Endothelial cell of umbilical vein (primary cell): ENCODE measurements around the gene PRKAR2B. TPM values are rescaled to one million over a fixed set of nuclear protein-coding genes. Genes with fewer than 3 reads are reported as not detected.

Experiments used
- BruUV-seq: library from RNA; stranded (reverse); fragments of 400-500 nt; replicated peaks from 2 replicates; lab custom pipeline; 2021; lab: Mats Ljungman, UMichigan
- CTCF ChIA-PET: fragments of 300-600, 350-600 bp; sonication (Branson Sonifier 250); formaldehyde crosslinking; loops from one replicate; lab custom pipeline; 2021; ENCODE audit warnings: antibody characterized with exemption, inconsistent platforms; lab: Charles Lee
- POLR2A ChIA-PET: fragments of 300-600, 350-600 bp; sonication (Branson Sonifier 250); formaldehyde crosslinking; loops from one replicate; lab custom pipeline; 2021; ENCODE audit warnings: antibody characterized with exemption, inconsistent platforms; lab: Charles Lee
- DNase-seq: peaks from one replicate; pipeline ENCODE4 v3.0.0-alpha.2; 2011; ENCODE audit warnings: low read depth, low spot score
- FAIRE-seq: peaks from 2 replicates; lab custom pipeline; 2011; peaks lifted over from hg19 to GRCh38; lab: Jason Lieb, UNC
- H2AFZ ChIP-seq: 2 replicates; pipeline ENCODE4 v1.6.0; 2012; ENCODE audit warnings: low read depth, low read length, control low read depth, inconsistent platforms
- H3K27ac ChIP-seq: 2 replicates; pipeline ENCODE4 v1.5.1; 2011; ENCODE audit warnings: low read depth, mild to moderate bottlenecking, control low read depth, low read length, moderate library complexity; ENCODE audit not compliant: insufficient read depth
- H3K27me3 ChIP-seq, 2 experiments: 2 replicates each; pipeline versions ENCODE4 v1.6.0 to v1.6.1; 2011; ENCODE audit warnings: low read length in 2 of 2, mixed read lengths in 1 of 2; ENCODE audit not compliant: control insufficient read depth in 2 of 2, insufficient read depth in 2 of 2
- H3K36me3 ChIP-seq, 2 experiments: 2 replicates in 1 of 2; 3 replicates in 1 of 2; pipeline ENCODE4 v1.5.1; 2011; ENCODE audit warnings: low read length in 2 of 2, mild to moderate bottlenecking in 1 of 2, moderate library complexity in 1 of 2; ENCODE audit not compliant: control insufficient read depth in 2 of 2, insufficient read depth in 2 of 2; ENCODE audit errors: extremely low read depth in 1 of 2
- H3K4me1 ChIP-seq: 3 replicates; pipeline ENCODE4 v1.5.1; 2011; ENCODE audit warnings: mild to moderate bottlenecking, low read length; ENCODE audit not compliant: control insufficient read depth, insufficient read depth; ENCODE audit errors: extremely low read depth
- H3K4me2 ChIP-seq: 2 replicates; pipeline ENCODE4 v1.6.1; 2011; ENCODE audit warnings: low read length, control low read depth, mixed read lengths; ENCODE audit not compliant: insufficient read depth
- H3K4me3 ChIP-seq, 3 experiments: fragments of 200-600 bp in 1 of 3; sonication (generic), shearing (Covaris generic) in 1 of 3; replicated peaks in 1 of 3; 2 replicates each; pipeline ENCODE4 v1.5.1; 2011 to 2016; ENCODE audit warnings: control low read depth in 3 of 3, low read length in 3 of 3, mild to moderate bottlenecking in 2 of 3, inconsistent platforms in 1 of 3, low read depth in 1 of 3, moderate library complexity in 1 of 3; ENCODE audit not compliant: insufficient read depth in 1 of 3
- H3K79me2 ChIP-seq: 2 replicates; pipeline ENCODE4 v1.6.0; 2012; ENCODE audit warnings: low read length, inconsistent platforms; ENCODE audit not compliant: control insufficient read depth, insufficient read depth
- H3K9ac ChIP-seq: replicated peaks from 2 replicates; pipeline ENCODE3; 2011; ENCODE audit warnings: low read length, control low read depth; ENCODE audit not compliant: insufficient read depth; ENCODE audit errors: extremely low read depth
- H3K9me1 ChIP-seq: replicated peaks from 3 replicates; pipeline ENCODE4 v1.6.0; 2011; ENCODE audit warnings: mild to moderate bottlenecking, low read length; ENCODE audit not compliant: control insufficient read depth, insufficient read depth; ENCODE audit errors: extremely low read depth
- H3K9me3 ChIP-seq: replicated peaks from 2 replicates; pipeline ENCODE4 v1.5.1; 2012; ENCODE audit warnings: low read length, inconsistent platforms; ENCODE audit not compliant: control insufficient read depth, insufficient read depth
- H4K20me1 ChIP-seq: replicated peaks from 2 replicates; pipeline ENCODE3; 2011; ENCODE audit warnings: mild to moderate bottlenecking, low read length; ENCODE audit not compliant: control insufficient read depth, insufficient read depth; ENCODE audit errors: extremely low read depth
- EZH2 ChIP-seq: IDR thresholded peaks from 2 replicates; pipeline ENCODE4 v1.6.1; 2012; ENCODE audit warnings: borderline replicate concordance, low read depth, mild to moderate bottlenecking, moderate library complexity, low read length, inconsistent platforms; ENCODE audit not compliant: severe bottlenecking
- FOS ChIP-seq: IDR thresholded peaks from 2 replicates; pipeline ENCODE4 v1.6.1; 2011; ENCODE audit warnings: mild to moderate bottlenecking, low read length, moderate library complexity, borderline replicate concordance; ENCODE audit not compliant: insufficient read depth
- GATA2 ChIP-seq: IDR thresholded peaks from 2 replicates; pipeline ENCODE4 v1.7.0; 2011; ENCODE audit warnings: low read depth, mild to moderate bottlenecking, moderate library complexity, mixed read lengths, low read length; ENCODE audit not compliant: insufficient read length, insufficient read depth
- JUN ChIP-seq: IDR thresholded peaks from 2 replicates; pipeline ENCODE4 v1.6.1; 2011; ENCODE audit warnings: borderline replicate concordance, low read depth; ENCODE audit not compliant: insufficient read length, insufficient read depth
- MYC ChIP-seq: IDR thresholded peaks from one replicate; pipeline ENCODE4 v1.6.1; 2011; ENCODE audit warnings: mild to moderate bottlenecking, low read depth, low read length
- POLR2A ChIP-seq: IDR thresholded peaks from 2 replicates; pipeline ENCODE4 v1.6.1; 2012; ENCODE audit warnings: low read depth, mild to moderate bottlenecking, control low read depth, low read length
- POLR2AphosphoS5 ChIP-seq: IDR thresholded peaks from 2 replicates; pipeline ENCODE4 v1.6.1; 2012; ENCODE audit warnings: low read depth, mild to moderate bottlenecking, control low read depth, low read length, moderate library complexity; ENCODE audit not compliant: insufficient read depth
- dilution Hi-C: fragments of 300-500 bp; cut with MboI; formaldehyde crosslinking; loops from one replicate; pipeline ENCODE4 v1.15.0; 2019; ENCODE audit warnings: low sequenced_read_pairs; ENCODE audit not compliant: extremely low pct_ligation_motif_present
- intact Hi-C: fragments of 100-400 bp; cut with micrococcal nuclease; formaldehyde crosslinking; loops from one replicate; pipeline ENCODE4 v1.10.0; 2022
- polyA plus RNA-seq, 4 experiments: library from polyadenylated mRNA; depleted of rRNA in 3 of 4; stranded (reverse) in 3 of 4; unstranded in 1 of 4; fragments of >200 nt; gene quantifications; 2 replicates each; pipeline versions ENCODE4 v1.2.1 to v1.2.3, GENCODE V29; 2011 to 2012; ENCODE audit warnings: missing spikeins in 1 of 4
- total RNA-seq: library from RNA; stranded (reverse); gene quantifications from 2 replicates; pipeline ENCODE4 v1.2.3, GENCODE V29; 2021
- TF ChIP-seq, protein P1 (sequence below), 2 donors: IDR thresholded peaks; 1 replicate in 1 of 2; 2 replicates in 1 of 2; pipeline ENCODE4 v1.5.1; 2011; ENCODE audit warnings: low read length in 2 of 2, mild to moderate bottlenecking in 2 of 2, moderate library complexity in 2 of 2, control low read depth in 1 of 2, inconsistent platforms in 1 of 2, low read depth in 1 of 2; ENCODE audit not compliant: insufficient read depth in 1 of 2; ENCODE audit errors: extremely low read depth in 1 of 2
- TF ChIP-seq, protein P2 (sequence below): IDR thresholded peaks from 2 replicates; pipeline ENCODE4 v1.6.1; 2011; ENCODE audit not compliant: insufficient read depth, insufficient read length

Gene PRKAR2B
- total and polyA plus RNA-seq, 2 donors (not counting 3 experiments of a cell fraction or from before 2014, with no cell fraction given), result 10.7 to 39.8 TPM

DNA sequence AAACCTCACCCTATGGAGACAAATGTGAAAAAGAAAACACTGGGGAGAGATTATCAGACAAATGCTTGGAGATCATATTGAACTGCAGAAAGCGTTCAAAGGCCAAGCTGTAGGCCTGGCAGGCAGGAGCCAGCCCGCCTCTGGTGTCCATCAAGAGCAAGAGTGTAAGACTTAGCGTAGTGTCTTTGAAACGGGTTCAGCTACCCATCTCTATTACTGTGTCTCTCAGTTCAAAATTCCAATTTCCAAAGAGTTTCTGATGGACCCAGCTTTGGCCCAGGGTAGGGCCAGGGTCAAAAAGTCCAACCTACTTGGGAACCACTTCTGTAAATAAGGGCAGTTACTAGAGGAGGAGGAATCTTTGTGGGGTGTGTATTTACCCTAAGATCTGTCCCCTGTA, 78.9 kb downstream of the PRKAR2B start:
- Histone ChIP-seq H3K4me2 (no peak overlapping the region), H3K9me3 (no peaks in the 10 kb centered on the region), H3K4me1 (peaks cover 3% of the 10 kb centered on the region), H3K9ac (no peak overlapping the region), H3K9me1 (no peaks in the 10 kb centered on the region), H3K36me3 (no peaks in the 10 kb centered on the region), H3K4me3 (no peak overlapping the region), H3K27ac (no peak overlapping the region), H2AFZ (no peak overlapping the region), H3K27me3 (no peaks in the 10 kb centered on the region), H4K20me1 (no peaks in the 10 kb centered on the region), H3K79me2 (peaks cover 9% of the 10 kb centered on the region)
- DNase-seq, result no peak
- TF ChIP-seq GATA2 (no peak), MYC (no peak), EZH2 (no peak)
- TF ChIP-seq, protein P1, sequence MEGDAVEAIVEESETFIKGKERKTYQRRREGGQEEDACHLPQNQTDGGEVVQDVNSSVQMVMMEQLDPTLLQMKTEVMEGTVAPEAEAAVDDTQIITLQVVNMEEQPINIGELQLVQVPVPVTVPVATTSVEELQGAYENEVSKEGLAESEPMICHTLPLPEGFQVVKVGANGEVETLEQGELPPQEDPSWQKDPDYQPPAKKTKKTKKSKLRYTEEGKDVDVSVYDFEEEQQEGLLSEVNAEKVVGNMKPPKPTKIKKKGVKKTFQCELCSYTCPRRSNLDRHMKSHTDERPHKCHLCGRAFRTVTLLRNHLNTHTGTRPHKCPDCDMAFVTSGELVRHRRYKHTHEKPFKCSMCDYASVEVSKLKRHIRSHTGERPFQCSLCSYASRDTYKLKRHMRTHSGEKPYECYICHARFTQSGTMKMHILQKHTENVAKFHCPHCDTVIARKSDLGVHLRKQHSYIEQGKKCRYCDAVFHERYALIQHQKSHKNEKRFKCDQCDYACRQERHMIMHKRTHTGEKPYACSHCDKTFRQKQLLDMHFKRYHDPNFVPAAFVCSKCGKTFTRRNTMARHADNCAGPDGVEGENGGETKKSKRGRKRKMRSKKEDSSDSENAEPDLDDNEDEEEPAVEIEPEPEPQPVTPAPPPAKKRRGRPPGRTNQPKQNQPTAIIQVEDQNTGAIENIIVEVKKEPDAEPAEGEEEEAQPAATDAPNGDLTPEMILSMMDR (IDR thresholded peaks at IDR 0.05; ENCODE audit: extremely low read depth in 1 of 2, insufficient read depth in 1 of 2, low read depth in 1 of 2, low read length in 2 of 2), result no peak
- intact Hi-C loops (no loop called here), dilution Hi-C loops (no loop called here)
- ChIA-PET POLR2A (no interaction called here), CTCF (interaction anchor here (0.8 to 3.2 kb wide), 4 partner anchors 24 to 177 kb away, joined by 3 to 14 read pairs (median 8); no protein-coding TSS in a partner anchor)
- no TSS peak for BruUV-seq
- no peak for FAIRE-seq

DNA sequence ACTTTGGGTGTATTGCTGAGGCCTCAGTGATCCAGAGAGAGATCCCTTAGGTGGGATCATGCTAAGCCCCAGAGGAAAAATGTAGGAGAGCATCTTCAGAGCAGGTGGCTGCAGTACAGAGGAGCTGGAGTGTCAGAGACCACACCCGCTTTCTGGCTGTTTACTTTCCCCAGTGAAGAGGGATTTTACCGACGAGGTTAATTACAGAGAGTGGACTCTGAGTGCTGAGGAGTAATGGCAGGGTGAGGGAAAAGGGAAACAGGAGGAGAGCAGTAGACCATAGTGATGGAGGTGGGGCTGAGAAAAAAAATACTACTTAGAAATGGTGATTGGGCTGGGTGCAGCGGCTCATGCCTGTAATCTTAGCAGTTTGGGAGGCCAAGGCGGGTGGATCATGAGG, 81.0 kb downstream of the PRKAR2B start:
- FAIRE-seq, result no peak
- H3K4me3 ChIP-seq, result no peak overlapping the region
- no peaks in the 10 kb centered on the region for H3K79me2 ChIP-seq
- no peaks in the 10 kb centered on the region for H4K20me1 ChIP-seq
- ChIA-PET CTCF (interaction anchor here (2.1 kb wide), 1 partner anchor 178 kb away, joined by 5 read pairs; no protein-coding TSS in a partner anchor), POLR2A (no interaction called here)
- intact Hi-C loops (no loop called here), dilution Hi-C loops (no loop called here)
- TF ChIP-seq, protein P1 (IDR thresholded peaks at IDR 0.05; ENCODE audit: extremely low read depth in 1 of 2, insufficient read depth in 1 of 2, low read depth in 1 of 2, low read length in 2 of 2), result no peak
- TF ChIP-seq FOS, result no peak
- TF ChIP-seq GATA2, result no peak
- TF ChIP-seq EZH2, result no peak
- TF ChIP-seq JUN, result no peak
- no peak for TF ChIP-seq POLR2A
- TF ChIP-seq MYC, result no peak
- TF ChIP-seq, protein P2, sequence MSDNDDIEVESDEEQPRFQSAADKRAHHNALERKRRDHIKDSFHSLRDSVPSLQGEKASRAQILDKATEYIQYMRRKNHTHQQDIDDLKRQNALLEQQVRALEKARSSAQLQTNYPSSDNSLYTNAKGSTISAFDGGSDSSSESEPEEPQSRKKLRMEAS, result no peak
- no peak for TF ChIP-seq POLR2AphosphoS5
- H3K9me3 ChIP-seq, result no peaks in the 10 kb centered on the region
- no peak for DNase-seq
- no peaks in the 10 kb centered on the region for H3K9me1 ChIP-seq
- no peak overlapping the region for H3K4me2 ChIP-seq
- no peak overlapping the region for H2AFZ ChIP-seq
- H3K36me3 ChIP-seq, result no peaks in the 10 kb centered on the region
- BruUV-seq, result no TSS peak
- no peak overlapping the region for H3K27ac ChIP-seq
- no peaks in the 10 kb centered on the region for H3K4me1 ChIP-seq
- H3K9ac ChIP-seq, result no peak overlapping the region
- no peaks in the 10 kb centered on the region for H3K27me3 ChIP-seq
